BJ (cell line): ENCODE results near the gene TSPAN5. TPM values are rescaled to one million over a fixed set of nuclear protein-coding genes. Genes with fewer than 3 reads are reported as not detected.

ENCODE experiments used
- CTCF ChIA-PET: fragments of 350-600 bp; formaldehyde crosslinking; extraction: SDS; loops from one replicate; lab custom pipeline; 2021; ENCODE audit warnings: antibody characterized with exemption, inconsistent platforms; lab: Yijun Ruan, JAX
- POLR2A ChIA-PET: fragments of 300-600 bp; sonication (Branson Sonifier 250); formaldehyde crosslinking; extraction: SDS; loops from one replicate; lab custom pipeline; 2021; ENCODE audit warnings: antibody characterized with exemption; lab: Charles Lee
- DNase-seq: peaks from one replicate; pipeline ENCODE4 v3.0.0-alpha.2; 2011; ENCODE audit warnings: low read depth
- H3K27me3 ChIP-seq: 2 replicates; pipeline ENCODE4 v1.6.0; 2011; ENCODE audit warnings: low read length; ENCODE audit not compliant: control insufficient read depth, insufficient read depth
- H3K36me3 ChIP-seq: 2 replicates; pipeline ENCODE4 v1.5.1; 2011; ENCODE audit warnings: low read length; ENCODE audit not compliant: control insufficient read depth, insufficient read depth
- H3K4me3 ChIP-seq: 2 replicates; pipeline ENCODE4 v1.5.1; 2011; ENCODE audit warnings: low read depth, mild to moderate bottlenecking, control low read depth, low read length
- CTCF ChIP-seq: IDR thresholded peaks from 2 replicates; pipeline ENCODE4 v1.5.1; 2011; ENCODE audit warnings: low read depth, mild to moderate bottlenecking, control low read depth, inconsistent platforms, low read length, moderate library complexity; ENCODE audit not compliant: insufficient read depth
- polyA plus RNA-seq: library from polyadenylated mRNA; depleted of rRNA; stranded (reverse); fragments of >200 nt; gene quantifications from 2 replicates; pipeline ENCODE4 v1.2.3, GENCODE V29; 2011

The TSPAN5 gene
- polyA plus RNA-seq, 1 experiment, result 74.5 TPM

- Histone ChIP-seq H3K4me3 (no peak overlapping the region), H3K36me3 (no peaks in the 10 kb centered on the region), H3K27me3 (no peaks in the 10 kb centered on the region)
- no peak for TF ChIP-seq CTCF
- CTCF ChIA-PET, result interaction anchor here (0.6 to 1.0 kb wide), 3 partner anchors 18 to 1552 kb away, joined by 3 to 5 read pairs (median 3); no protein-coding TSS in a partner anchor
- no peak for DNase-seq
- POLR2A ChIA-PET, result no interaction called here
Observed at GRCh38 chr4:98527534-98528269, 130.7 kb downstream of the TSPAN5 start.

DNA sequence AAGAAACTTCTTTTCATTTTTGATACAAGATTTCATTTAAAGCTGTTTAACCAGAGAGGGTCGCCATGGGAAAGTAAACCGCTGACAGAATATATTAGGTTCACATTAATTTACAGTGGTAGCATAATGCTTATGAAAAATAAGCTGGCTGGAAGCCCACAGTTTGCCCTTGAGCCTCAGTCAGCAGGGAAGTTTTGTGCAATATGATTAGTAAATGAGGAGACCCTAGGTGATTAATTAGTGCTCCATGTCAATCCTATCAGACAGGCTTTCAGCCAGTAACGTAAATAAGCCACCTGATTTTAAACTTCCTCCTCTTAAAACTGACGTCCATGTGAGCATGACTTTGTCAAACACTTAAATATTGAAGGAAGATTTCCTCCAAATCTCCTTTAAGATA is 134.2 kb downstream of the TSPAN5 start:
- CTCF ChIA-PET, result no interaction called here
- POLR2A ChIA-PET, result interaction anchor here (0.6 kb wide), 1 partner anchor 118 kb away, joined by 4 read pairs; no protein-coding TSS in a partner anchor
- TF ChIP-seq CTCF, result no peak

GRCh38 chr4:98522636-98523395 is 135.6 kb downstream of the TSPAN5 start:
- Histone ChIP-seq H3K36me3 (no peaks in the 10 kb centered on the region), H3K27me3 (no peaks in the 10 kb centered on the region), H3K4me3 (no peak overlapping the region)
- CTCF ChIA-PET, result no interaction called here
- DNase-seq, result peak; percentile 59
- POLR2A ChIA-PET, result no interaction called here
- TF ChIP-seq CTCF, result no peak

More for the DNA sequence above, 134.2 kb downstream of the TSPAN5 start:
- Histone ChIP-seq H3K36me3 (no peaks in the 10 kb centered on the region), H3K27me3 (no peaks in the 10 kb centered on the region), H3K4me3 (no peak overlapping the region)
- no peak for DNase-seq

DNA sequence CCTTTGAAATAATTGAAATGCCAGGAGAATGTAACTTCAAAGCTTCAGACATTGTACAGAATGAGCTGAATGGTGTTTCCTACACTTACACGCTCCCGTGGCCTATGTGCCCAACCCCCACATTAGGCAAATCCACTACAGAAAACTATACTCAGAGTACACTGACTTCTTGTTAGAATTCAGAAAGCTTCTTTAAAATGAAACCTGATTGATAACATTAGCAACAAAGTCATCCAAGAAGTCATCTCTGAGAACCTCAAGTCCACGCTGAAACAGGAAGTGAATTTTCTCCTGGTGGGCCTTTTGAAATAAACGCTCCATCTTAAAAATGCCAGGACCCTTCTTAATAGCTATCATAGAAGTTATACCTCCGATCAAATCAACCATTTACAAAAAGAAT is 136.3 kb downstream of the TSPAN5 start:
- Histone ChIP-seq H3K27me3 (no peaks in the 10 kb centered on the region), H3K4me3 (no peak overlapping the region), H3K36me3 (no peaks in the 10 kb centered on the region)
- ChIA-PET CTCF (no interaction called here), POLR2A (no interaction called here)
- DNase-seq, result no peak
- TF ChIP-seq CTCF, result no peak

DNA sequence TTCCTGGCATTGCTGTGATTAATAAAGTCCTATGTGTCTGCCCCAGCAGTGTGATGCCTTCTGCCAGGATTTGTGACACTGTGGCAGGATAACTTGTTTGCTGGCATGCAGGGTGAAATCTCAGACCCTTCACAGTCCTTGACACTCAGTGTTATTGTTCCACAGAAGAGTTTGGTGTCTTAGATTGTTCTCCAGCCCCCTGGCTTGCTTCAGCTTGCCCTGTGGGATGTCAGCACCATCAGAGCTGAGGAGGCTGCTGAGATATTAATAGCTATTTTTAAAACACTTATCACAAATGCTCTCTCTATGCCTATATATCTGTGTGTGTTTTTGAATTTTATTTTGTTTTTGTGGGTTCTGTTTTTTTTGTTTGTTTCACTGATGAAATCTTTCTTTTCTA is 136.9 kb downstream of the TSPAN5 start:
- H3K36me3 ChIP-seq, result no peaks in the 10 kb centered on the region
- H3K27me3 ChIP-seq, result no peaks in the 10 kb centered on the region
- no peak overlapping the region for H3K4me3 ChIP-seq
- no peak for TF ChIP-seq CTCF
- CTCF ChIA-PET, result no interaction called here
- no peak for DNase-seq
- POLR2A ChIA-PET, result no interaction called here
